ENCODE measurements around the gene ITPR1. TPM values are rescaled to one million over a fixed set of nuclear protein-coding genes. Genes with fewer than 3 reads are reported as not detected.

Gene ITPR1
- total RNA-seq, 1 donor from 2014 or later = 6.7 TPM

DNA sequence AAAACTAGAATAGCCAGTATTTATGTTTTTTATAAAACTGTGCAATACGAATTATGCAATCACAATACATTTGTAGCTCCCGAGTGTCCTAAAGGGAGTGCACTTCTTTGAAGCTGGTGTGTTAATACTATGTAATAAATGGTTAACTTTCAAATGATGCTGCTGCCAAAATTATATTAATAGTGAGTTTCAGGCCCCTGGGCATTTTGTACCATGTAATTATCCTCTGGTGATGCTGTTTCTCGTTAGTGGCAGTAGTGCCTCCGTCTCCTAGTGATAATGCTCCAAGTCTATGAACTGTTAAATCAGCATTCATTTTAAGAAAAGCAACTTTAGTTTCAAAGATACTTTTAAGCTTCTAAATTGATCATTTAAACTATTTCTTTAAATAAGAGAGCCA, 353.4 kb downstream of the ITPR1 start:
- no peaks in the 10 kb centered on the region for H3K79me2 ChIP-seq (ENCODE audit: insufficient read depth, low read length)
- DNase-seq (ENCODE audit: low read depth) (no peak), FAIRE-seq (no peak)
- H3K4me3 ChIP-seq (ENCODE audit: insufficient read depth, low read depth, low read length) = no peak overlapping the region
- no peak for TF ChIP-seq EZH2 (IDR thresholded peaks at IDR 0.05; ENCODE audit: insufficient read depth, low read length)
- TF ChIP-seq CTCF (IDR thresholded peaks at IDR 0.05; ENCODE audit: insufficient read depth, low read depth, low read length) = no peak
- no peaks in the 10 kb centered on the region for H3K36me3 Mint-ChIP-seq (ENCODE audit: low read depth, unreplicated experiment)
- H4K20me1 ChIP-seq (ENCODE audit: insufficient read depth, low read length) = no peaks in the 10 kb centered on the region
- no peaks in the 10 kb centered on the region for H3K27me3 Mint-ChIP-seq (ENCODE audit: low read depth, unreplicated experiment)
- no peaks in the 10 kb centered on the region for H3K9me3 ChIP-seq (ENCODE audit: insufficient read depth, low read depth, low read length)
- no peaks in the 10 kb centered on the region for H3K4me1 ChIP-seq (ENCODE audit: insufficient read depth, low read length)
- H3K4me3 Mint-ChIP-seq (ENCODE audit: unreplicated experiment) = no peak overlapping the region
- peaks cover 24% of the 10 kb centered on the region for H3K4me1 Mint-ChIP-seq (ENCODE audit: low read depth, unreplicated experiment)
- no peaks in the 10 kb centered on the region for H3K36me3 ChIP-seq (ENCODE audit: insufficient read depth, low read length)
- no peak overlapping the region for H3K9ac ChIP-seq (ENCODE audit: low read length)
- no peak overlapping the region for H3K27ac Mint-ChIP-seq (ENCODE audit: unreplicated experiment)
- no peak overlapping the region for H3K27ac ChIP-seq (ENCODE audit: low read depth, low read length)
- no peak overlapping the region for H2AFZ ChIP-seq (ENCODE audit: low read depth, low read length)
- H3K4me2 ChIP-seq (ENCODE audit: low read length) = no peak overlapping the region
- no peaks in the 10 kb centered on the region for H3K27me3 ChIP-seq (ENCODE audit: insufficient read depth, low read length)
- no peaks in the 10 kb centered on the region for H3K9me3 Mint-ChIP-seq (ENCODE audit: unreplicated experiment)

DNA sequence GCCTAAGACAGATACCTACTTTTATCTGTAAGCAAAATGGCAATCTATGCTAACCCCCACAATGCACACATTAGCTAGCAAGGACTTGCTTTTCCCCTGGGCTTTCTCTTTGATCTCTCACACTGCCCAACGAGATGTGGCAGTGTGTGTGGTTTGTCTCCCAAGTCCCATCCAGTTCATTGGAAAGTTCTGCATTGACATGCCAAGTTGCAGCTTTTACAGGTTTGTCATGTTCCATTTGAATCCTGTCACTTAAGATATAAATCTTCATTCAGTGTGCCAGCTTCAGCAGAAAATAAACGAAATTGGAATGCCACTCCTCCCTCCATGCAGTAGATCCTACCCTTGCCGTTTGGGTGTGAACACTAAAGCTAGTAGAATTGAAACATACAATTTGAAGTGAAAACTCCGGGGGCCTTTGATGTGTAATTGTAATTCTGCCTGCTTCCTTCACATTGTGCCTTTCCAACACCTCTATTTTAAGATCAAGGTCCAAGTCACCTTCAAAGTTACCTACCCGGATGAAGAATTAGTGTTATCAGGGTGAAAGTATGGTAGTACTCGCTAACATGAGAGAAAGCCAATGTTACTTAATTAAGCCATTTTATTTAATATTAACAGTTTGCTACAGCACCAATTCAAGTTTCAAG, 355.2 kb downstream of the ITPR1 start:
- H3K27ac ChIP-seq (ENCODE audit: low read depth, low read length) = no peak overlapping the region
- FAIRE-seq (no peak), DNase-seq (ENCODE audit: low read depth) (no peak)
- Mint-ChIP-seq H3K4me3 (ENCODE audit: unreplicated experiment) (no peak overlapping the region), H3K4me1 (ENCODE audit: low read depth, unreplicated experiment) (peaks cover 23% of the 10 kb centered on the region), H3K36me3 (ENCODE audit: low read depth, unreplicated experiment) (no peaks in the 10 kb centered on the region), H3K27ac (ENCODE audit: unreplicated experiment) (no peak overlapping the region), H3K27me3 (ENCODE audit: low read depth, unreplicated experiment) (no peaks in the 10 kb centered on the region), H3K9me3 (ENCODE audit: unreplicated experiment) (no peaks in the 10 kb centered on the region)
- no peaks in the 10 kb centered on the region for H3K9me3 ChIP-seq (ENCODE audit: insufficient read depth, low read depth, low read length)
- no peaks in the 10 kb centered on the region for H4K20me1 ChIP-seq (ENCODE audit: insufficient read depth, low read length)
- no peak overlapping the region for H2AFZ ChIP-seq (ENCODE audit: low read depth, low read length)
- no peaks in the 10 kb centered on the region for H3K27me3 ChIP-seq (ENCODE audit: insufficient read depth, low read length)
- no peak overlapping the region for H3K9ac ChIP-seq (ENCODE audit: low read length)
- H3K4me3 ChIP-seq (ENCODE audit: insufficient read depth, low read depth, low read length) = no peak overlapping the region
- TF ChIP-seq EZH2 (IDR thresholded peaks at IDR 0.05; ENCODE audit: insufficient read depth, low read length) = no peak
- TF ChIP-seq CTCF (IDR thresholded peaks at IDR 0.05; ENCODE audit: insufficient read depth, low read depth, low read length) = no peak
- no peaks in the 10 kb centered on the region for H3K79me2 ChIP-seq (ENCODE audit: insufficient read depth, low read length)
- H3K4me1 ChIP-seq (ENCODE audit: insufficient read depth, low read length) = peaks cover 3% of the 10 kb centered on the region
- no peak overlapping the region for H3K4me2 ChIP-seq (ENCODE audit: low read length)
- no peaks in the 10 kb centered on the region for H3K36me3 ChIP-seq (ENCODE audit: insufficient read depth, low read length)

DNA sequence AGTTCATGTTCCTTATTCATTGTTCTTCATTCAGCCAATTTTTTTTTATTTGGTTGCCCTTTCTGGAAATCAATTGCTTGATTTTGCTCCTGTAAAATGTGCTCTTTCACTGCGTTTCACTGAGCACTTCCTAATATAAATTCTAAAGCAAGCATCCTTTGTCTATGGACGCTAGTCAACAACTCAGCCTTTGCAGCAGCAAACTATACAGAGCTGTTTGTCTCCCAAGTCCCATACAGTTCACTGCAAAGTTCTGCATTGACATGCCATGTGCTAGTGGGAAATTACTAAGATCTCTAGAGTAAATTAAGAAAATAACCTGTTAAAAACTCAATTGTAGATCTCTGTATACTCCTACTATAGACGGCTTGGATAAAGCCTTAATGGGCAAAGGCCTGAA, 356.0 kb downstream of the ITPR1 start:
- Mint-ChIP-seq H3K27ac (ENCODE audit: unreplicated experiment) (no peak overlapping the region), H3K4me3 (ENCODE audit: unreplicated experiment) (no peak overlapping the region), H3K27me3 (ENCODE audit: low read depth, unreplicated experiment) (no peaks in the 10 kb centered on the region), H3K36me3 (ENCODE audit: low read depth, unreplicated experiment) (no peaks in the 10 kb centered on the region), H3K4me1 (ENCODE audit: low read depth, unreplicated experiment) (peaks cover 30% of the 10 kb centered on the region), H3K9me3 (ENCODE audit: unreplicated experiment) (no peaks in the 10 kb centered on the region)
- Histone ChIP-seq H3K9me3 (ENCODE audit: insufficient read depth, low read depth, low read length) (no peaks in the 10 kb centered on the region), H3K36me3 (ENCODE audit: insufficient read depth, low read length) (no peaks in the 10 kb centered on the region), H4K20me1 (ENCODE audit: insufficient read depth, low read length) (no peaks in the 10 kb centered on the region), H3K4me1 (ENCODE audit: insufficient read depth, low read length) (peaks cover 9% of the 10 kb centered on the region), H3K27ac (ENCODE audit: low read depth, low read length) (no peak overlapping the region), H3K79me2 (ENCODE audit: insufficient read depth, low read length) (no peaks in the 10 kb centered on the region), H3K9ac (ENCODE audit: low read length) (no peak overlapping the region), H2AFZ (ENCODE audit: low read depth, low read length) (no peak overlapping the region), H3K4me2 (ENCODE audit: low read length) (no peak overlapping the region), H3K4me3 (ENCODE audit: insufficient read depth, low read depth, low read length) (no peak overlapping the region), H3K27me3 (ENCODE audit: insufficient read depth, low read length) (no peaks in the 10 kb centered on the region)
- DNase-seq (ENCODE audit: low read depth) (no peak), FAIRE-seq (no peak)
- TF ChIP-seq EZH2 (IDR thresholded peaks at IDR 0.05; ENCODE audit: insufficient read depth, low read length) (no peak), CTCF (IDR thresholded peaks at IDR 0.05; ENCODE audit: insufficient read depth, low read depth, low read length) (no peak)
